HG03045 (cell line): ENCODE measurements around the gene ARHGAP32.

Experiments used
- ATAC-seq: cut with Tn5 transposase; IDR thresholded peaks from one replicate; pipeline ENCODE4 v1.9.1; 2021; ENCODE audit warnings: mild to moderate bottlenecking, moderate library complexity; ENCODE audit not compliant: unreplicated experiment

Gene ARHGAP32

GRCh38 chr11:129192150-129192549 lies at the start of gene ARHGAP32:
ARHGAP32 (minus strand) TSS chr11:129192325; CDS start chr11:129192198, 127 bp downstream.
- no peak for ATAC-seq

- no peak for ATAC-seq
These were observed 47.1 kb upstream of the ARHGAP32 start for GRCh38 chr11:129239207-129239606.

GRCh38 chr11:129237880-129238638 lies 45.9 kb upstream of the ARHGAP32 start:
- ATAC-seq = no peak

GRCh38 chr11:129237456-129237855 lies 45.3 kb upstream of the ARHGAP32 start:
- ATAC-seq = no peak

- no peak for ATAC-seq
These were observed 44.7 kb upstream of the ARHGAP32 start for GRCh38 chr11:129236850-129237249.

GRCh38 chr11:129234978-129235377 lies 42.9 kb upstream of the ARHGAP32 start:
- no peak for ATAC-seq

GRCh38 chr11:129230006-129230405 lies 37.9 kb upstream of the ARHGAP32 start:
- ATAC-seq = no peak

- no peak for ATAC-seq
These were observed 34.2 kb upstream of the ARHGAP32 start for GRCh38 chr11:129226207-129226798.

- ATAC-seq = no peak
These were observed 33.1 kb upstream of the ARHGAP32 start for GRCh38 chr11:129225190-129225589.

GRCh38 chr11:129224538-129224937 lies 32.4 kb upstream of the ARHGAP32 start:
- no peak for ATAC-seq

- ATAC-seq = no peak
These were observed 31.6 kb upstream of the ARHGAP32 start for GRCh38 chr11:129223701-129224149.

GRCh38 chr11:129223260-129223659 lies 31.1 kb upstream of the ARHGAP32 start:
- no peak for ATAC-seq

- ATAC-seq = no peak
These were observed 30.0 kb upstream of the ARHGAP32 start for GRCh38 chr11:129222158-129222557.

- ATAC-seq = no peak
These were observed 23.6 kb upstream of the ARHGAP32 start for GRCh38 chr11:129215506-129216245.

GRCh38 chr11:129214710-129215295 lies 22.7 kb upstream of the ARHGAP32 start:
- no peak for ATAC-seq

GRCh38 chr11:129213261-129213660 lies 21.1 kb upstream of the ARHGAP32 start:
- ATAC-seq = no peak

GRCh38 chr11:129211397-129211796 lies 19.3 kb upstream of the ARHGAP32 start:
- ATAC-seq = no peak

- ATAC-seq = no peak
These were observed 18.7 kb upstream of the ARHGAP32 start for GRCh38 chr11:129210831-129211181.

GRCh38 chr11:129209891-129210830 lies 18.0 kb upstream of the ARHGAP32 start:
- no peak for ATAC-seq

- no peak for ATAC-seq
These were observed 16.7 kb upstream of the ARHGAP32 start for GRCh38 chr11:129208863-129209262.
